Measurements from ENCODE around the gene DDX6. TPM values are rescaled to one million over a fixed set of nuclear protein-coding genes. Genes with fewer than 3 reads are reported as not detected.

Gene DDX6
- polyA plus RNA-seq, 1 donor, result 157 TPM

GRCh38 chr11:118705111-118705741 is 85.7 kb downstream of the DDX6 start:
- no peak for DNase-seq

DNA sequence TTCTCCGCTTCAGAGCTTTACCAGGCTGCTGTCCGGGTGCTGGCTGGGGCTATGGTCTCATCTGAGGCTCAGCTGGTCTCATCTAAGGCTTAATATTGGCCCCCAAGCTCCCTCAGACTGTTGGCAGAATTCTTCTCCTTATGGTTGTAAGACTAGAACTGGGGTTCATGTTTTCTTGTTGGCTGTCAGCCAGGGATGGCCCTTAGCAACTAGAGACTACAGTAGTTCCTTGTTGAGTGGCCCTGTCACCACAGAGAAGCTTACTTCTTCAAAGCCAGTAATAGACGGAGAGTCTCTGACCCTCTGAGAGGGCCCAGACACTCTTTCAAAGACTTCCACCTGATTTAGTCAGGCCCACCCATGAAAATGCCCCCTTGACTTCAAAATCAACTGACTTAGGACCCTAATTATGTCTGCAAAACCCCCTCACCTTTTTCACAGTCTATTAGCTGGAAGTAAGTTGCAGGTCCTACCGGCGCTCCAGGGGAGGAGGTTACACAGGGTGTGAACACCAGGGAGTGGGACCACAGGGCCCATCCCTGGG is 87.3 kb downstream of the DDX6 start:
- no peak for DNase-seq

DNA sequence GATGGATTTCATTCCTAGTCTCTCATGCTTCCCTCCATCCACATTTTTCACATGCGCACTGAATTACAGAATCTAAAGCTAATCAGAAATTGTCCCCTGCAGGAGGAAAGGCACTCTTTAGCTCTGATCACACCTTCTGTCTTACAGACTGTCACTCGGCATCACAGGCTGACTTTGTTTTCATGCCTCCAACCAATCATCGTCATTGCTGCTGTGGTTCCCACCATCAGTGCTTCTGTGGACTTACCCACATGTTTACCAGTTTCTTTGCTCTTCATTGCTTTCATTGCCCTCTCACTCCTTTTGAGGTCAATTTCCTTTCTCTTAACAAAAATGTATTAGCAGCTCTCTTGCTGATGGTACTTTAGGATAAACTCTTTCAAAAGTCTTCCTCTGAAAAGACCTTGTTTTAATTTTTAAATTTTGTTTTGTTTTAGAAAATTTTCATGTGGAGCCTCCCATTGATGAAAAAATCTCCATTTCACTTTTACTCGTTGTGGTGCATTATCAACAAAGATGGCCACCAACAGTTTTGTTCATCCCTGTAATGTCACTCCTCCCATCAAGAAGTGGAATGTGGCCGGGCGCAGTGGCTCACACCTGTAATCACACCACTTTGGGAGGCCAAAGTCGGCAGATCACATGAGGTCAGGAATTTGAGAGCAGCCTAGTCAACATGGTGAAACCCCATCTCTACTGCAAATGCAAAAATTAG is 91.3 kb downstream of the DDX6 start:
- DNase-seq, result no peak

Other genes with a start within 250 kb of the DDX6 start
- gene IFT46, start 225.2 kb downstream of the DDX6 start, polyA plus RNA-seq (ENCODE audit: insufficient read length), result 54.1 TPM
- 191 TPM for gene ARCN1, start 218.8 kb downstream of the DDX6 start, polyA plus RNA-seq (ENCODE audit: insufficient read length)
- 155 TPM for gene PHLDB1, start 183.5 kb downstream of the DDX6 start, polyA plus RNA-seq (ENCODE audit: insufficient read length)
- gene TREH, start 111.5 kb downstream of the DDX6 start, polyA plus RNA-seq (ENCODE audit: insufficient read length), result 2.0 TPM
- not detected for gene CXCR5, start 92.7 kb upstream of the DDX6 start, polyA plus RNA-seq (ENCODE audit: insufficient read length)
- 27.6 TPM for gene BCL9L, start 134.8 kb upstream of the DDX6 start, polyA plus RNA-seq (ENCODE audit: insufficient read length)
- 11.8 TPM for gene UPK2, start 165.1 kb upstream of the DDX6 start, polyA plus RNA-seq (ENCODE audit: insufficient read length)
- 0.13 TPM for gene FOXR1, start 180.6 kb upstream of the DDX6 start, polyA plus RNA-seq (ENCODE audit: insufficient read length)
- 52.8 TPM for gene CENATAC, start 207.0 kb upstream of the DDX6 start, polyA plus RNA-seq (ENCODE audit: insufficient read length)
- gene RPS25, start 227.2 kb upstream of the DDX6 start, polyA plus RNA-seq (ENCODE audit: insufficient read length), result 993 TPM
- 87.6 TPM for gene TRAPPC4, start 227.6 kb upstream of the DDX6 start, polyA plus RNA-seq (ENCODE audit: insufficient read length)
- gene SLC37A4, start 239.7 kb upstream of the DDX6 start, polyA plus RNA-seq (ENCODE audit: insufficient read length), result 97.8 TPM